RWPE1 (cell line): ENCODE measurements around the gene TMEM229A.
A peak's percentile ranks its signal among the peaks of the same experiment; 100 is the strongest.
"Not testable (repeated sequence)": the region's sequence is repeated elsewhere in the genome, so short reads cannot be mapped to it uniquely, and the experiment has no call there.

ENCODE experiments used
- CTCF ChIA-PET: fragments of 350-600 bp; sonication (Branson Sonifier 250); formaldehyde crosslinking; extraction: SDS; loops from one replicate; lab custom pipeline; 2021; lab: Yijun Ruan, JAX
- POLR2A ChIA-PET: fragments of 400-600 bp; formaldehyde crosslinking; extraction: SDS; loops from one replicate; lab custom pipeline; 2020; ENCODE audit warnings: antibody characterized with exemption; ENCODE audit not compliant: low non-redundant PET; lab: Yijun Ruan, JAX
- DNase-seq: peaks from one replicate; pipeline ENCODE4 v3.0.0; 2012; ENCODE audit warnings: low spot score
- H3K27ac ChIP-seq: fragments of 450-650 bp; 2 replicates; pipeline ENCODE4 v1.5.1; 2017
- CTCF ChIP-seq: fragments of 450-650 bp; conservative IDR thresholded peaks from 2 replicates; pipeline ENCODE4 v1.5.1; 2017; ENCODE audit warnings: low read depth, mild to moderate bottlenecking

The TMEM229A gene

DNA sequence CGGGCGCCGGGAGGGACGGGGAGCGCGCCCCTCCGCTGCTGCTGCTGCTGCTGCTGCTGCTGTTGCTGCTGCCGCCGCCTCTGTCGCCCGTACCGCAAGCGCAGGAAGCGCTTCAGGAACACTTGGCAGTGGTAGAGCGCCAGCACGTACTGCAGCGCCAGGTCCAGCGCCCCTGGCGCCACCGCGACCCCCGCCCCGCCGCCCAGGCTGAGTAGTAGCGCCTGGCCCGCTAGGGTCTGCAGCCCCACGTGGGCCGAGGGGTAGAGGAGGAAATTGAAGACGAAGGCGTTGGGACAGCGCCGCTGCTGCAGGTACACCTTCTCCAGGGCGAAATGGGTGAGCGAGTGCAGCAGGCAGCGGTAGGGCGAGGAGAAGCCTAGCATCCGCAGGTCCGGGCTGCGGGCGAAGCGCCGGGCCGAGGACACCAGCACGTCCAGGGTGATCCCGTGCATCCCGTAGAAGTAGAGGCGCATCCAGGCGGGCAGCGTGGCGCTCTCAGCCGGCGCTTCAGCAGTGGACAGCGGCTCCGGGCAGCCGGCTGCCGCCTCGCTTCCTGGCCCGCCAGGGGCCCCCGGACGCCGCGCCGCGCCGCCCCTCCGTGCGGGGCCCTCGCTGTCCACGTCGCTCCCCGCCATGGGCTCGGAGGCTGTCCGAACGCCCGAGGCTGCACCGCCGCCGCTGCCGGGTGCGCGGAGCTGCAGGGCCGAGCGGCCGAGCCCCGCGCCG lies at the start of gene TMEM229A:
Gene TMEM229A (minus strand): TSS at position 699 of the 726 bp plus-strand sequence. CDS start 64 bp downstream, at position 635.
- no peak for TF ChIP-seq CTCF
- H3K27ac ChIP-seq = no peak within 1 kb of the TSS
- CTCF ChIA-PET = no interaction called here
- DNase-seq = peak; percentile 25
- POLR2A ChIA-PET = no interaction called here

DNA sequence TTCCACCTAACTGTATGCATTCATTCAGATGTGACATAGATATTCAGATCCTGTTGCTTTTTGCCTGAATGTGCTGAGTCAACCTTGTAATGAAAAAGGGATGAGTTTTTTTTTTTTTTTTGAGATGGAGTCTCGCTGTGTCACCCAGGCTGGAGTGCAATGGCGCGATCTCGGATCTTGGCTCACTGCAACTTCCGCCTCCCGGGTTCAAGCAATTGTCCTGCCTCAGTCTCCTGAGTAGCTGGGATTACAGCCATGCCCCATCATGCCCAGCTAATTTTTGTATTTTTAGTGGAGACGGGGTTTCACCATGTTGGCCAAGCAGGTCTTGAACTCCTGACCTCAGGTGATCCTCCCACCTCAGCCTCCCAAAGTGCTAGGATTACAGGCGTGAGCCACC lies 49.4 kb upstream of the TMEM229A start:
- CTCF ChIA-PET = interaction anchor here (0.5 to 0.7 kb wide), 2 partner anchors 24 to 197 kb away, joined by 3 read pairs; no protein-coding TSS in a partner anchor
- DNase-seq, POLR2A ChIA-PET, H3K27ac ChIP-seq: not testable (repeated sequence)

GRCh38 chr7:124077546-124077945 lies 44.7 kb upstream of the TMEM229A start:
- H3K27ac ChIP-seq = no peak overlapping the region
- no peak for TF ChIP-seq CTCF
- ChIA-PET CTCF (no interaction called here), POLR2A (no interaction called here)
- no peak for DNase-seq

- CTCF ChIA-PET = no interaction called here
- POLR2A ChIA-PET = no interaction called here
- H3K27ac ChIP-seq = no peak overlapping the region
- DNase-seq = no peak
- no peak for TF ChIP-seq CTCF
Observed at GRCh38 chr7:124076841-124077240, 44.0 kb upstream of the TMEM229A start.

GRCh38 chr7:124074007-124074406 lies 41.1 kb upstream of the TMEM229A start:
- CTCF ChIA-PET = interaction anchor here (0.8 kb wide), 1 partner anchor 712 kb away, joined by 3 read pairs; no protein-coding TSS in a partner anchor
- POLR2A ChIA-PET = no interaction called here
- DNase-seq = no peak
- no peak for TF ChIP-seq CTCF
- H3K27ac ChIP-seq = no peak overlapping the region

- DNase-seq = no peak
- TF ChIP-seq CTCF = no peak
- CTCF ChIA-PET = no interaction called here
- POLR2A ChIA-PET = no interaction called here
- H3K27ac ChIP-seq = no peak overlapping the region
Observed at GRCh38 chr7:124073310-124073645, 40.4 kb upstream of the TMEM229A start.

DNA sequence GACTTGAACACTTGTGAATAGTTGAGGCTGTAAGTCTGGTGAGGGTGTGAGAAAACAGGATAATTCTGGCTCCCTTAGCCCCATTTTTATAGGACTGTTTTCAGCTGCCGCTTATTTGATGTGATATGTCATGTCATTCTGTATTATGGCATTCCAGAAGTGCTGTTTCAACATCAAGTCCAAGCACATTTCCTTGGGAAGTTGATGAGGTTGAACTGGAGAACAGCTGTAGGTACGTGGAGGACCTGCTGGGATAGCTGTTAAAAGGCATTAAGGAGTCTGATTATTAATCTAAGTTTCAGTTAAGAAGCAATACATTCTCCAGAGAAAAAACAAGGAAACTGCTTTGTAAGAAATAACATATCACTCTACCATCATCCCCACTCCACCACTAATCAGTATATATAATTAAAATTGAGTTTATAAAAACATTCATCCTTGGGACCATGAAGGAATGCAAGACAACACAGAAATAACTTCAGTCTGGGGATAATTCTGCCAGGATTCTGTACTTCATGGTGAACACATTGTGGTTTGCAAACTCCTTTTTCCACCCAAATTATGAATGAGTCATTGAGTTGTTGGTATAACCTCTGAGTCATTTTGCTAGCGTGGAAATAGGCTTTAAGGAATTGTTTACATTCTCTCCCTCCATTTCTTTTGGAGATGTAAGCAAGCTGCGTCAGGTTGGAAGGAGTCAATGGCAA lies 39.9 kb upstream of the TMEM229A start:
- no peak for TF ChIP-seq CTCF
- peak; percentile 50 for DNase-seq
- ChIA-PET POLR2A (no interaction called here), CTCF (no interaction called here)
- no peak overlapping the region for H3K27ac ChIP-seq
